Motor neuron (in vitro differentiated cells): ENCODE results near the gene PMEPA1. TPM values are rescaled to one million over a fixed set of nuclear protein-coding genes. Genes with fewer than 3 reads are reported as not detected.

Experiments used
- ATAC-seq, 8 experiments: fragments of 200-7000 bp; cut with Tn5 transposase; replicated peaks in 6 of 8; 2 replicates each; pipeline ENCODE4 v1.8.0; 2021; ENCODE audit warnings: mild to moderate bottlenecking in 8 of 8, moderate library complexity in 8 of 8
- H3K27ac ChIP-seq, 2 donors: fragments of 250-450 bp; sonication (Bioruptor Pico); 2 replicates each; pipeline ENCODE4 v1.9.0; 2021; ENCODE audit warnings: antibody characterized with exemption in 2 of 2, mild to moderate bottlenecking in 2 of 2, moderate library complexity in 1 of 2
- H3K4me1 ChIP-seq, 2 donors: fragments of 250-450 bp; sonication (Bioruptor Pico); replicated peaks in 1 of 2; 2 replicates each; pipeline ENCODE4 v1.6.1; 2021; ENCODE audit warnings: antibody characterized with exemption in 2 of 2, mild to moderate bottlenecking in 2 of 2, moderate library complexity in 1 of 2
- H3K4me3 ChIP-seq, 5 donors: fragments of 250-450 bp; sonication (Bioruptor Pico); 2 replicates each; pipeline ENCODE4 v1.9.0; 2021; ENCODE audit warnings: antibody characterized with exemption in 5 of 5, mild to moderate bottlenecking in 5 of 5, moderate library complexity in 4 of 5
- WGBS, 10 experiments: fragments of 450-650 bp; shearing (Covaris generic); methylation state at CpG; one replicate each; pipeline ENCODE4 v1.0.0; 2022; 5-methylcytosine and 5-hydroxymethylcytosine counted together
- in situ Hi-C, 9 experiments: fragments of 400-800 bp; cut with MboI; loops; one replicate each; pipeline ENCODE4 v1.15.0; 2021; ENCODE audit warnings: low sequenced_read_pairs in 9 of 9, low pct_unique_long_range_greater_than_20kb in 2 of 9; ENCODE audit not compliant: unreplicated experiment in 9 of 9
- total RNA-seq, 8 experiments: library from RNA; unstranded; fragments of 300-600 nt; gene quantifications; 2 replicates each; pipeline versions ENCODE4 v1.2.3 to v1.2.4, GENCODE V29; 2022

PMEPA1 gene
- total RNA-seq, 8 experiments from 2014 or later = 0.61 to 26.2 (median 2.8) TPM

- peak in 4 of 8 experiments; percentile 28 to 49 (median 36) for ATAC-seq
- H3K4me3 ChIP-seq = no peak overlapping the region
- in situ Hi-C loops = loop anchor here in 3 of 9 experiments (10.0 to 25.0 kb wide), 2 partner anchors 428 to 526 kb away; no protein-coding TSS in a partner anchor
- H3K27ac ChIP-seq = no peak overlapping the region
- WGBS, 10 experiments = 68 to 100% (median 83%) methylated on average over 1 to 9 of the region's 25 CpGs; no CpG with 5 or more reads in 5 of the 10 experiments
- peaks cover 0 to 16% of the 10 kb centered on the region in 2 donors for H3K4me1 ChIP-seq
Measured at GRCh38 chr20:57658833-57659516, 50.8 kb downstream of the PMEPA1 start.

GRCh38 chr20:57658447-57658832, 51.4 kb downstream of the PMEPA1 start:
- H3K4me1 ChIP-seq = peaks cover 0 to 16% of the 10 kb centered on the region in 2 donors
- in situ Hi-C loops = loop anchor here in 3 of 9 experiments (10.0 to 25.0 kb wide), 2 partner anchors 429 to 526 kb away; no protein-coding TSS in a partner anchor
- no peak for ATAC-seq

DNA sequence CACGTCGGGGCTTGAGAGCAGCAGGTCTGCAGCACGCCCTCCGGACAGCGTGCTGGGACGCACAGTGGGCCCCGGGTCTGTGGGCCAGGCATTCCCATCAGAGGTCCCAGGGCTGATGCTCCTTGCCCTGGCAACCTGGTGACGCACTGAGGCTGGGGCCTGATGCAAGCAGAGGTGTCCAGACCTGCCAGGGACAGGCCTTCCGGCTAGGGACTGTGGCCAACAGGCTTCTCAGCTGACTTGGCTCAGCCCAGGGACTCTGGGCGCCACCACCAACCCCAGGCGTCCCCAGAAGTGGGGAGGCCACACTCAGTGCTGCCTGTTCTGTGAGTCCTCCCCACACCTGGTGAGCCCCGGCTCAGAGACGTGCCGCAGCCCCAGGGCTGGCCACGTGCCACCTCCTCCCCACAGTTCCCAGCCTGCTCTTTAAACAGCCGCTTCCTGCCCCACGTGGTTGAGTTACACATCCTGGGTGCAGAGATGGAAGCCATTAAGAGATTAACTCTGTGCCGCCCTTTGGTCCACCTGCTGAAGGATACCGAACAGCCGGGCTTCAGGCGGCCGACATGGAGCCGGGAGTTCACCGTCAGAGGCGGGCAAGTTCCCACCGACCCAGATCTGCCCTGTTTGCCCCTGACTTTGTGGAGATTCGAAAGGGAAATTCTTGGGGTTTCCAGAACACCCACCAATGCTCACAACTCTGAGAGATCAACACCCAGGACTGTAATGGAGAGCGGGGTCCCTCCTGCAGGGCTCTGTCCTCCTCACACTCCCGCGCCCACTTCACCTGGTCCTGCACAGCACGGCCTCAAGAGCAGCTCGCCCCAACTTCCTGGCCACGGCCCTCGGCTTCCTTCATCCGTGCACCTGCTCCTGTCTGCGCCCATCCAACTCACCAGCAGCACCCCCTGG, 52.0 kb downstream of the PMEPA1 start:
- no peak for ATAC-seq

More at GRCh38 chr20:57658447-57658832, 51.4 kb downstream of the PMEPA1 start:
- H3K4me3 ChIP-seq = no peak overlapping the region
- WGBS, 10 experiments = 40 to 100% (median 66%) methylated on average over 1 to 4 of the region's 8 CpGs; no CpG with 5 or more reads in 6 of the 10 experiments
- H3K27ac ChIP-seq = no peak overlapping the region

GRCh38 chr20:57656821-57657534, 52.8 kb downstream of the PMEPA1 start:
- in situ Hi-C loops = loop anchor here in 3 of 9 experiments (10.0 to 25.0 kb wide), 2 partner anchors 430 to 528 kb away; no protein-coding TSS in a partner anchor
- Histone ChIP-seq H3K27ac (no peak overlapping the region), H3K4me1 (peaks cover 0 to 7% of the 10 kb centered on the region in 2 donors), H3K4me3 (no peak overlapping the region)
- ATAC-seq = no peak
- 64 to 96% (median 93%) methylated on average over 3 to 4 of the region's 20 CpGs; no CpG with 5 or more reads in 7 of the 10 experiments for WGBS, 10 experiments

More for the DNA sequence above, 52.0 kb downstream of the PMEPA1 start:
- WGBS, 10 experiments = 53 to 95% (median 90%) methylated on average over 2 to 17 of the region's 36 CpGs; no CpG with 5 or more reads in 4 of the 10 experiments
- peaks cover 0 to 14% of the 10 kb centered on the region in 2 donors for H3K4me1 ChIP-seq
- in situ Hi-C loops = loop anchor here in 3 of 9 experiments (10.0 to 25.0 kb wide), 2 partner anchors 430 to 527 kb away; no protein-coding TSS in a partner anchor
- H3K27ac ChIP-seq = no peak overlapping the region
- H3K4me3 ChIP-seq = no peak overlapping the region

DNA sequence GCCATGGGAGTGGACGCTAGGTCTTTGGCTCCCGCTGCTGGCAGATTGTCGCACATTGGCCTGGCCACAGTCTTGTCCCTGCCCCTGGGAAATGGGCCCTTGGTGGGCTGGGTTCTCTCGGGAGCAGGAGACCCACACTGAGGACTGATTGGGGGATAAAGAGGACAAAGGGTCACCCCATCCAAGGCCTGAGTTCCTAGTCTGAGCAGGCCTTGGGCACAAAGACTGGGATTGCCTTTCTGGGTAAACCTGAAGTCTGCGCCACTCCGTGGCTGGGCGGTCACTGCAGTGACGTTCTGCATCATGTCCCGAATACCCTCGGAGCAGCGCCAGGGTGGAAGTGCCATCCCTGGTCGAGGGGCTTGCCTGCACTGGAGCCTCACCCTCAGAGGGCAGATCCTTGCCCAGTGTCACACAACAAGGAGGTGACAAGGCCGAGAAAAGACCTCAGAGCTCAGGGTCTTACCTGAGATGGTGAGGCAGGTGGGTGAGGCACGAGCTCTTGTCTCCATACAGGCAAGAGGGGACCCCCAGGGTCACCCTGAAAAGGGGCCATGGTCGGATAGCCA, 53.5 kb downstream of the PMEPA1 start:
- in situ Hi-C loops = loop anchor here in 3 of 9 experiments (10.0 to 25.0 kb wide), 2 partner anchors 431 to 528 kb away; no protein-coding TSS in a partner anchor
- 64 to 88% (median 80%) methylated on average over 3 to 14 of the region's 15 CpGs; no CpG with 5 or more reads in 5 of the 10 experiments for WGBS, 10 experiments
- Histone ChIP-seq H3K4me3 (no peak overlapping the region), H3K27ac (no peak overlapping the region), H3K4me1 (peaks cover 0 to 7% of the 10 kb centered on the region in 2 donors)
- no peak for ATAC-seq

- H3K4me1 ChIP-seq = peaks cover 0 to 7% of the 10 kb centered on the region in 2 donors
- WGBS, 10 experiments = 60 to 95% (median 75%) methylated on average over 1 to 10 of the region's 11 CpGs; no CpG with 5 or more reads in 5 of the 10 experiments
- H3K4me3 ChIP-seq = no peak overlapping the region
- no peak for ATAC-seq
- no peak overlapping the region for H3K27ac ChIP-seq
- in situ Hi-C loops = loop anchor here in 3 of 9 experiments (10.0 to 25.0 kb wide), 2 partner anchors 432 to 529 kb away; no protein-coding TSS in a partner anchor
Measured at GRCh38 chr20:57655809-57656155, 54.0 kb downstream of the PMEPA1 start.

DNA sequence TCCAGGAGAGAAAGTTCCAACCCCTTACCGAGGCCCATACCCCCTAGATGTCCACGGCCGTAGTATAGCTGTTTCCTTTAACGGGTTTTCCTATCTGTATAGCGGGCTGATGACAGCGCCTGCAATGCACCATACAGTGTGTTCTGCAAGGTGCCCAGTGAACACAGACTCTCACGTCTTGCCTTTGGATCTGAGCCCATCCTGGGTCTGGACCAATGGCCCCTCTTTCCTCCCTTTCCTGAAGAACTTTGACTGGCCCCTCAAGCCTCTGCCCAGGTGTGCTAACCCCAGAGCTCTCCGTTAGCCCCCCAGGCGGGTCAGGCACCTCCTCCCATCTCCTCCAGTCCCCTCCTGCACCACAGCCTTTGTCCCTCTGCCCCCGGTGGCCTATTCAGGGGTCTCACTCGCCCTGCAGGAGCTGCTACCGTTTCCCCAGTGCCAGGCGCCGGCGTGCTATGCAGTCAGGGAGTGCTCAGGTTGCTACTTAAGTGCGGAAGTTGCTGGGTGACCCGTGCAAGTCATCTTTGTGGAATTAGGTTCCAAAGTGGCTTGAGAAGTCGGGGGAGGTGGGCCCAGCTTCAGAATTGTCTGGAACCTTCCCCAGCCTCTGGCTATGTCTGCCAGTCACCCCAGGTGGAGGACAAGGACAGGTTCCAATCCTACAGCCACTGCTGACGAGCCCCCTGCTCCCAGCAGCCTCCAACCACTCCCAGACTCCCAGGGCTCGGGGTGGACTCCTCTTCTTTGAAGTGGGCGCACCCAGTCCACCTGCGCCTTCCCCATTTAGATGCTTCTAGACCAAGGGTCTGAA, 54.6 kb downstream of the PMEPA1 start:
- in situ Hi-C loops = loop anchor here in 3 of 9 experiments (10.0 to 25.0 kb wide), 2 partner anchors 432 to 530 kb away; no protein-coding TSS in a partner anchor
- peak in 1 of 8 experiments; percentile 25 for ATAC-seq
- H3K4me3 ChIP-seq = no peak overlapping the region
- H3K4me1 ChIP-seq = peaks cover 0 to 7% of the 10 kb centered on the region in 2 donors
- WGBS, 10 experiments = 68 to 100% (median 76%) methylated on average over 1 to 7 of the region's 22 CpGs; no CpG with 5 or more reads in 4 of the 10 experiments
- H3K27ac ChIP-seq = no peak overlapping the region

DNA sequence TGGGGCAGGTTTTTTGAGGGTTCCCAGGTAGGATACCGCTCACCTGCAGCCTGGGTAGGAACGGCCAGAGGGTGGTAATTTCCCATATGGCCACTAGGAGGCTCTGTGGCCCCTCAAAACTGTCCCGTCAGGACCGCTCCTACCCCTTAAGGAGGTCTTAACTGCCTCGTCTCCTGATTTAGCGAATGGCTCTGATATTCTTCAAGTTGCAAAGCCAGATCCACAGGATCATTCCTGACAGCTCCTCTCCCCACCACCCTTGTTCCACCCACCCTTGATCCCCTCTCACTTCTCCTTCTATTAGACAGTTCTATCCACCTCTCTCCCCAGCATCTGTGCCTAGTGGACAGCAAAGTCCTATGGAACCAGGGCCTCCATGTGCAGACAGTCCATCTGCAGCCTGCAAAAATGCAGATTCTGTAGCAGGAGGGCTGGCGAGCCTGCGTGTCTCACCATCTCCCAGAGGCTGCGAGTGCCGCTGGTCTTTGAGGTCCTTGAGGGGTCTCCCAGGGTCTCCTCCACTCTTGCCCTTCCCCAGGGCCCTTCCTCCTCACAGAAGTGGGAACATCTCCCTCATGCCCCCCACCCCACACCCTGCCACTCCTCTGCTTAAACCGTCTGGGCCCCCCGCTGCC, 55.3 kb downstream of the PMEPA1 start:
- Histone ChIP-seq H3K4me1 (peaks cover 0 to 7% of the 10 kb centered on the region in 2 donors), H3K27ac (no peak overlapping the region), H3K4me3 (no peak overlapping the region)
- 14 to 100% (median 34%) methylated on average over 1 to 6 of the region's 12 CpGs; no CpG with 5 or more reads in 4 of the 10 experiments for WGBS, 10 experiments
- in situ Hi-C loops = loop anchor here in 3 of 9 experiments (10.0 to 25.0 kb wide), 2 partner anchors 433 to 530 kb away; no protein-coding TSS in a partner anchor
- ATAC-seq = peak; percentile 77 to 97 (median 84)

DNA sequence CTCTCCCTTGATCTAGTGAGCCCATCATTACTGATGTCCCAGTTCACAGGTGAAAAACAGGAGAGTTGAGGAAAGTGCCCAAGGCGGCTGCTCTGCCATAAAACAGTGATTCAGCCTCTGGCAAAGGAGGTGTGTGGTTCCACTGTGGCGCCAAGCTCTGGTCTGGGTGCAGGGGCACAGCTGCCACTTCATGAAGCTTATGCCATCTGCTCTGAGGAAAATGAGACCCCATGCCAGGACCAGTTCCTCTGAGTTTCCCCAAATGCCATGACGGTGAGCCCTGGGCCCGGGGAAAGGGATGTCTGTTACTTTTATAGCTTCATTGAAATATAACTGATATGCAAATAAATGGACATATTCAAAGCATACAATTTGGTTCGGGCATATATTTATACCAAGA, 55.9 kb downstream of the PMEPA1 start:
- 0 to 80% (median 44%) methylated on average over 1 to 3 of the region's 5 CpGs; no CpG with 5 or more reads in 2 of the 10 experiments for WGBS, 10 experiments
- Histone ChIP-seq H3K4me3 (no peak overlapping the region), H3K27ac (no peak overlapping the region), H3K4me1 (peaks cover 0 to 7% of the 10 kb centered on the region in 2 donors)
- ATAC-seq = peak in 3 of 8 experiments; percentile 16 to 41 (median 18)
- in situ Hi-C loops = loop anchor here in 3 of 9 experiments (10.0 to 25.0 kb wide), 2 partner anchors 433 to 531 kb away; no protein-coding TSS in a partner anchor

GRCh38 chr20:57653546-57653900, 56.3 kb downstream of the PMEPA1 start:
- no peak for ATAC-seq
- in situ Hi-C loops = loop anchor here in 3 of 9 experiments (10.0 to 25.0 kb wide), 2 partner anchors 434 to 531 kb away; no protein-coding TSS in a partner anchor
- no peak overlapping the region for H3K4me3 ChIP-seq
- no peak overlapping the region for H3K27ac ChIP-seq
- WGBS, 10 experiments = 57 to 100% (median 92%) methylated on average over 1 to 4 of the region's 8 CpGs; no CpG with 5 or more reads in 5 of the 10 experiments
- peaks cover 0 to 7% of the 10 kb centered on the region in 2 donors for H3K4me1 ChIP-seq
